Measurements from ENCODE around the gene GAST.

Gene GAST

DNA sequence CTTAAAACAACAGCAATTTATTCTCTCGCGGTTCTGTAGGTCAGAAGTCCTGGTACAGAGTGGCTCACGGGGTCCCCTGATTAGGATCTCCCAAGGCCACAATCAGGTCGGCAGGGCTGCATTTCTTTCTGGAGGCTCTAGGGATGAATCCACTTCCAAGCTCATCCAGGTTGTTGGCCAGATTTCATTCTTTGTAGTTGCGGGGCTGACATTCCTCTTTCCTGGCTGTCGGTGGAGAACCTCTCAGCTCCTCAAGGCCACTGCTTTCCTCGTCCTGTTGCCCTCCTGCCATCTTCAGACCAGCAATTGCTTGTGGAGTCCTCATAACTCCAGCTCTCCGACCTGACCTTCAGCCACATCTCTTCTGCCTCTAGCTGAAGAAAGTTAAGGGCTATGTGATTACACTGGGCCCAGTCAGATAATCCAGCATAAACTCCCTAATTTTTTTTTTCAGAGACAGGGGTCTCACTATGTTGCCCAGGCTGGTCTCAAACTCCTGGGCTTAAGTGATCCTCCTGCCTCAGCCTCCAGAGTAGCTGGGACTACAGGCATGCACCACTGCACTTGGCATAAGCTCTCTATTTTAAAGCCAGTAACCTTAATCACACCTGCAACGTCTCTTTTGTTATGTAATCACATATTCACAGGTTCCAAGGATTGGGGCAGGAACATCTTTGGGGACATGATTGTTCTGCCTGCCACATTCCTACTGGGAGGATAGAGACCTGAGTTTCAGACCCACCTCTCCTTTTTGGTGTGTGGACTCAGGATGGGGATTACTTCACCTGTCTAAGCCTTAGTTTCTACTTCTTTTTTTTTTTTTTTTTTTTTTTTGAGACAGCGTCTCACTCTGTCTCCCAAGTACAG lies 4.1 kb upstream of the GAST start:
- FAIRE-seq (no peak), DNase-seq (ENCODE audit: low spot score) (no peak)

DNA sequence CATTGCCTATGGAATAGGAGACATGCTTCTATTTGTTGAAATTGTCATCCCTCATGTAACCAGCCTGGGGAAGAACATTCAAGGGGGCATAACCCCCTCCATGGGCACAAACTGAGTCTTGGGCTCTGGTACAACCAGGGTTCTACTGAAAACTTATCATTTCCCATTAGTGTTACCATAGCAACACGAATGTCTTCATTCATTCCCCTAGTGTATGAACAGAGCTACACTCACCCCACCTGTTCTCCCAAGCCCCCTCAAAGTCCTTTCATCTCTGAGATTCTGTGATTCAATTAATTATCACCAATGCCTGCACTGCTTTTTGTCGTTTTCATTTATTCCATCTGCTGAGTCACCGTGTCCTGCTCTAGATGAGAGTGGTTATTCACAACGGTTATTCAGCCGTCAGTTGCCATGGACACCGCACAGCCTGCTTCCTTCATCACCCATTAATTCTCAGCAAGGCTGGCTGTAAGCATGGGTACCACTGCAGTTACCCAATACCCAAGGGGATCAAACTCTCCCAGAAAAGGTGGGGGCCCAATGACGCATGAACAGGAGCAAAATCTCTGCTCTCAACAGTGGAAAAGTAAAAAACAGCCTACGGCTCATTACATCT lies 1.6 kb upstream of the GAST start:
- DNase-seq (ENCODE audit: low spot score) = peak; percentile 63

DNA sequence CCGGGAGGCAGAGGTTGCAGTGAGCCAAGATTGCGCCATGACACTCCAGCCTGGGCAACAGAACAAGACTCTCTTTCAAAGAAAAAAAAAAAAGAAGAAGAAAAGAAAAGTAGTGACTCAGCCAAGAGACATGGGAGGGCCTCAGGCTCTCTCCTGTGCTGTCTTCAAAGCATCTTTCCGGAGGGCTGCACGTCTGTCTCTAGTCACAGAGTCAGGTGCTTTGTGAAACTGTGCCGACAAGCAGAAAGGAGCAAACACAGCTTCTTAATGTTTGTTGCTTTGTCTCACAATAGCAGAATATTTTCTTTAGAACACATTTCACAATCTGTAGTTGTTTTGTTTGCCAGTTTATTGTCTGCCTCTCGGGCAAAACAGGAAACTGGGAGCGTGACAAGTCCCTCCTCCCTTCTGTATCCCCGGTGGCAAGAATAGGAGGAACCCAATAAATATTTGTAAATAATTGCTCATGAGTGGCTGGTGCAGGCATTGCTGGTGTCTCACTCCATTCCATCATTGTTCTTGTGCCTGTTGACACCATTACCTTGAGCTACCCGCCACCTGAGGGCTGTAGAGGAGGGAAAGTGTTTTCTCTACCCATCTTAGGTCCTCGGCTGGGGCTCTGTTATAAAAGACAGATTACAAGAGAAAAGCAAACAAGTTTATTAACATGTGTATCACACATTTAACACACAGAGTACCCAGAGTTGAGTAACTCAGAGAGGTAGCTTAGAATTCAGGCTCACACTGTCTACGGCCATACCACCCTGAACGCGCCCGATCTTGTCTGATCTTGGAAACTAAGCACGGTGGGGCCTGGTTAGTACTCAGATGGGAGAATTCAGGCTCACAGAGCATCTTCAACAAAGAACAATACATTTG lies 5.5 kb downstream of the GAST start:
- DNase-seq (ENCODE audit: low spot score) = no peak
- FAIRE-seq = no peak

More for the DNA sequence above, 1.6 kb upstream of the GAST start:
- FAIRE-seq = no peak

DNA sequence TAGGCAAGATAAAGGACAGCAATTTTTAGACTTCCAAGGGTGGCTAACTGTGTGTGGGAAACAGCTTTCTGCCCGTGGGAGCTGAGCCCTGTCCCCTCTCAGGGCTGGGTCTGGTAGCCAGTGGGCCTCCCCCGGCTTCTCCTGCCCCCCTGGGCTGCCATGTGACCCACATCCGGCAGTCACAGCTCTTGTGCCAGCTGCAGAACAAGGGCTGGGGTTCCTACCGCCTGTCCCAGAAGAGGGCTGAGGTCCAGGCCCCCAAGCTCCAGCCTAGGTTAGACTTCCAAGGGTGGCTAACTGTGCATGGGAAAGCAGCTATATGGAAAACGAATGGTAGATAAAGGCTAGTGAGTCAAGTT lies 6.1 kb downstream of the GAST start:
- DNase-seq (ENCODE audit: low spot score) (no peak), FAIRE-seq (no peak)

DNA sequence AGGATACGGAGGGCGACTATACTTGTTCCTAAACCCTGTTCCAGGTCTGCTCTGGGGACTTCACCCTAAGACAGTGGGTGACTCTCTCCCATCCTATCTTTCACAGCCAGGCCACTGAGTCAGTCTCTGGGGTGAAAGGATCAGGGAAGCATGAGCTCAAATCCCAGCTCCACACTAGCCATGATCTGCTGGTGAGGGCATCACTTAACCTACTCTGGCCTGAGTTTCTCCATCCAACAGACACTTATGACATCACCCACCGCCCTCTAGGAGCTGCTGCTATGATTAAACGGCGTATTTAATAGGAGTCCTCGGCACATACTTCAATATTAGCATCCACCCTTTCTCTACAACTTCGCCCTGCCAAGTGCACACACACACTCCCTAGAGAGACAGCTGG lies 10.1 kb downstream of the GAST start:
- DNase-seq (ENCODE audit: low spot score) = no peak
- no peak for FAIRE-seq

DNA sequence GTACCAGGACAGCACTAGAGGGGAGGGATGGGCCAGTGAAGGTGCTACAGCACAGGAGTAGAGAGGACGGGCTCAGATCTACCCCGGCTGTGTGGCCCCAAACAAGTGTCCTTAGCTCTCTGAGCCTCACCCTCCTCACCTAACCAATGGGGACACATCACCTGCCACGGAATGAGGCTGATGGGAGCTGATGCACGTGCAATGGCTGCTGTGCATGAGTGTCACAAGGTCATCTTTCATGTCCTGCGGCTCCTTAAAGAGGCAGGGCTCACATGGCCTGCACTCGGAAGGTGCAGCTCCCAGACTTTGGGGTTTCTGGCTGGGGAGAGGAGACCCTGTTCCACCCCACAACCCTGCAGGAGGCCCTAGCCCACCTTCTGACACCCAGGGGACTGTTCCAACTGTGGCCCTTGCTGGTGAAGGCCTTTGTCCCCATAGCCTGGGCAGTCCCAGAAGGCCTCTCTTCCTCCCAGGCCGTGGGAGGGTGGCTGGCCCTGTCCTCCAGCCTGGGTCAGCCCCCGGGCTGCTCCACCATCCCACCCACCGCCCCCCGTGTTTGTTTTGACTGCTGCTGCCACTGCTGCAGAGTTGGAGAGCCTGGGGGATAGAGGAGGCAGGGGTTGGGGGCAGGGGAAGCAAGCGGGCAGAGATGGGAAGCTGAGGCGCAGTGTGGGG lies 11.8 kb downstream of the GAST start:
- DNase-seq (ENCODE audit: low spot score) (no peak), FAIRE-seq (no peak)

DNA sequence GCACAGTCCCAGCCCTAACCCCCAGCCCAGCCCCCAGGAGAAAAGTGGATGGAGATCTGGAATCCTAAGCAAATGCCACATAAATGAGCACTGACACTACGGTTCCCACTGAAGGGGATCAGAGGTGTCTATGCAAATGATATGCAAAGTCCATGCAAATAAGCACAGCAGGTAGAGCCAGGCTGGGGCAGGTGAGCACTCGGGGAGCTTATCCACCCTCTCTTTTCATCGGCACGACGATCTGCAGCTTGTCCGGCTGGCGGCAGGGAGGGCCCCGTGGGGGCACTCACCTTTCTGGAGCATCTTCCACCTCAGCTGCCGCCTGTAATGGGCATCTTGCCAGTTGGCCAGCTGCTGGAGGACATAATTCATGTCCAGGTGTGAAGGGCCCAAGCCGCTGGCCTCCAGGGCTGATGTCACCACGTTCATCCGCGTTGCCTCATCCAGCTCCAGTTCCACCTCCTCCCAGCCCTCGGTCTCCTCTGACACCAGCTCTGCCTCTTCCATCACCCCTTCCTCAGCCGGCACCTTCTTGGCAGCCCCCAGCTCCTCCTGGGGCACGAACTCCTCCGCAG lies 12.4 kb downstream of the GAST start:
- FAIRE-seq (no peak), DNase-seq (ENCODE audit: low spot score) (no peak)

DNA sequence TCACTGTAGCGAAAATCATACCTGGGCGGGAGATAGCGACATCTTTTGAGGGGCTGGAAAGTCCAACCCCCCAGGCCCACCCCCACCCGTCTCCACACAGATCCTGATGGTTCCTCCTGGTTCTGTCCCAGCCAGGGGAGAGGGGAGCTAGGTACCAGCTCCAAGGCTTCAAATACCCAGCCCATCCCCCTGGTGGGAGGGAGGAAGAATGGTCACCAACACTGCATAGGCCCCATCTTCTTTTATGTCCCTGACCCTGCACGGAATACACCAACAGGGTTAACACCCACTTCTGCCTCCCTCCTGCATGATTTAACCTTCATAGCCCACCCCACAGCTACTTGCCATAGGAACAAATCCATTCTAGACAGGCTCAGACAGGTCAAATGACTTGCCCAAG lies 13.0 kb downstream of the GAST start:
- DNase-seq (ENCODE audit: low spot score) = no peak

DNA sequence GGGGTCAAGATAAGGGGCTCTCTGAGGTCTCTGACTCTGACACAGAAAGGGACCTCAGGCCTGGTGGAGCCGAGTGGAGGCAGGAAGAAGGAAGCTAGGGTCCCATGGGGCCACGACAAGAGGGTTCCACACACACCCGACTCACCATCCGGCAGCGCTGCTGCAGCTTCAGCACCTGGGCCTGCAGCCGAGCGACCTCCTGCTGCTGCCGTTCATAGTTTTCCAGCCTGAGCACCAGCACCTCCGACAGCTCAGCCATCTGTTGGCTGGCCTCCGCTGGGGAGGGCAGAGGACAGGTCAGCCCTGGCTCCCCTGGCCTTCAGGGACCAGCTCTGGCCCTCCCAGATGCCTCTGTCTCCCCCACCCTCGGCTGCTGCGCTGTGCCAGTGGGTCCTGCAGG lies 15.9 kb downstream of the GAST start:
- FAIRE-seq (no peak), DNase-seq (ENCODE audit: low spot score) (no peak)

More for the DNA sequence above, 13.0 kb downstream of the GAST start:
- no peak for FAIRE-seq

DNA sequence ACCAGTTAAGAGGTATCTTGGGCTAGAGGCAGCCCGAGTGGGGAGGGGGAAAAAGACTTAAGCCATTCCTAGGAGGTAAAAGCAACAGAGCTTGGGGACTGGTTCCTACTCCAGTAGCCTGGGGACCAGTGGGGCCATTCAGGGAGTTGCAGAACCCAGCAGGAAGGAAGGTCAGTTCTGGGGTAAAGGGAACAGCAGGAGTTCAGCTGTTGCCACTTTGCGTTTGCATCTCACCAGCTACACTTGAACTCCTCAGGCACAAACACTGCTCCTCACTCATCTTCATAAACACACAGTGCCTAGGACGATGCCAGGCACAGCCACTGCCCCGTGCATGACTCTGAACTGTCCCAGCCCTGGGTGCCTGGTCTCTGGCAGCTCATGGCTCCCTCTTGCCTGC lies 18.3 kb downstream of the GAST start:
- DNase-seq (ENCODE audit: low spot score) (no peak), FAIRE-seq (no peak)

DNA sequence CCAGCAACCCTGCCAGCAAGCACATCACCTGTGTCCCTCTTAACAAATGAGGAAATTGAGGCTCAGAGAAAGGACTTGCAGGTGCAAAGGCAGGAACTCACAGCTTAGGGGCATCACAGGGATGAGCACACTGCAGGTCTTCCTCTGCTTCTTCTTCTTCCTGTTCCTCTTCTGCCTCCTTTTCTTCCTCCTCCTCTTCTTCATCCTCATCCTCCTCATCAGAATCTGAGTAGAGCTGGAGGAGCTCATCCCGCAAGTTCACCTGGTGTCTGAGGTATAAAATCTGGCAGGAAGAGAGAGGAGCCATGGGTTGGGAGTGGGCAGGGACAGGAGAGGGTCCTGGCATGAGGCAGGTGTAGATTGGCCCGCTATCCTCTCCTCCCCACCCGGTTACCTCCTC lies 19.7 kb downstream of the GAST start:
- DNase-seq (ENCODE audit: low spot score) (no peak), FAIRE-seq (no peak)

DNA sequence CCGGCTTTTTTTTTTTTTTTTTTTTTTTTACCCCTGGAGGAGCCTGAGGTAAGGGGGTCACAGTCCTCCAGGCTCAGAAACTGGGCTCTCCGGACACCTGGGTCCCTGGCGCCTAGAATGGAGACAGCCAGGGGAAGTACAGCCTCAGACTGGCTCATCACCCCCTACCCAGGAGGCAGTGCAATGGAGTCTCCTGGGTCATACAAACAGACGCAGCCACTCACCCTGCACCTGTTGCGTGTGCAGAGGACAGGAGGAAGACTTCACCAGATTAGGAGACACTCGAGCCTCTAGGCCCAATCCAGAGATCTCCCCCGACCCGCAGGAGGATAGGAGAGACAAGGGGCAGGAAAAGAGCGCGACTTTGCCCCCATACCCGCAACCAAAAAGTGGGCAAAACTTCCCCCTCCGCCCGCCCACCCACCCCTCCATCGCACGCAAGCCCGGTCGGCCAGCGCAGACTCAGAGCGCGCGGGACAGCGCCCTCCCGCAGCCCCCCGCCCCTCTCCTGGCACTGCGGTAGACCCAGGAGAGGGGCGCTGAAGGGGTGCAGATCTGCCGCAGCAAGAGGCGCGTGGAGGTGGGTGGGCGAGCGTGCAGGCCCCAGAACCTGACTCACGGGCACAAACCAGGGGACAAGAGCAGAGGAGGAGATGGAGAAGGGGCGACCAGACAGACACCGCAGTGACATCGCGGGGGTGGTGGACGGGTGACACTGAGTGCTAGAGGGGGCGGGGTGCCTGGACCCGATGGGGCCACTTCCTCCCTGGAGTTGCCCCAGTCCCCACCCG lies 21.4 kb downstream of the GAST start:
- no peak for FAIRE-seq
- DNase-seq (ENCODE audit: low spot score) = no peak

DNA sequence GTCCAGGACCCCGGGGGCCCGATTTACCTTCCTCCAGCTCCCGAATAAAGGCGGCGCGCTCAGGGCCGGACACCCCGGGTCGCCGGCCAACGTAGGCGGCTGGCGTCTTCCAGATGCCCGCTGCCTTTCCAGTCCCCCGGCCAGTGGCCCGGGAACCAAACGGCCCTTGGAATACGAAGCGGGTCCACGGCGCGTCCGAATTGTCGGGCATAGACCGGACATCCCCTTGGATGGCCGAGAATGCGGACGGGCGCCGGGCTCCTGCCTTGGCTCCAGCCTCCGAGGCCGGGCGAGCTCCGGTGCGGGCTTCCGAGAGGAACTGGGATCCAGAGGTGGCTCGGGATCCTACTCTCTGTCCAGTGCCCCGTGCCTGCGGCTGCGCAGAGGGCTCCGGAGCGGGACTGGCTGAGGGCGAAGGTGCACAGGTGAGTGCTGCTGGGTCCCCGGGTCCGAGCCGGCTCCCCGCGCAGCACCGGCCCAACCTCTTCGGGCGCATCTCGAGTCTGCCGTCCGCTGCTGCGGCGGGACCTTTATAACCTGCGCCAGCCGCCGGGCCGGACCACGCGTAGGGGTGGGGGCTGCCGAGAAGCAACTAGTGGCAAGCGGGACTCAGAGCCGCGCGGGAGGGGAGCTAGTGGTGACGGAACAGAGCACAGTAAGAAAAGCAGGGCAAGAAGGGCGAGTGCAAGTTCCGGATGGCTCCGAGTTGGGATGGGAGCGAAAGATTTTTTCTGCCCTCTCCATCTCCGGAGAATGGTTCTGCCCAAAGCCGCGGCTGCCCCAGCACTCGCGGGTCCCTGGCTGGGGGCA lies 22.2 kb downstream of the GAST start, which contains the start of gene HAP1:
HAP1 (minus strand) TSS at position 505 of the 810 bp plus-strand sequence; CDS start at position 496, 9 bp downstream.
- DNase-seq (ENCODE audit: low spot score) (no peak), FAIRE-seq (no peak)

DNA sequence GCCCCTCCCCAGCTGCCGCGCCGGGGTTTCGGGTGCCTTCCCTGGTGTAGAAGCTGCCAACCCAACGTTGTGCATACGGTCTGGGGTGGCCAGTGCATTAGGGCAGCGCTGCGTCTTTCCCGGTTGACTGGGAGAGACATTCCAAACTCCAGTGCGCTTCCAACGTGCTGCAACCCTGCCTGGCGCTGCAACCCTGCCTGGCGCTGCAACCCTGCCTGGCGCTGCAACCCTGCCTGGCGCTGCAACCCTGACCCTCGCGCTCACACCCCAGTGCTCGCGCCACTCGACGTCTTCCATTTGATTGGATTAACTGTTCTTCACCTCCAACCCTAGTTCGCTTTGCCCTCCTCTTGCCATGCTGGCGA lies 22.8 kb downstream of the GAST start:
- no peak for FAIRE-seq
- no peak for DNase-seq (ENCODE audit: low spot score)

DNA sequence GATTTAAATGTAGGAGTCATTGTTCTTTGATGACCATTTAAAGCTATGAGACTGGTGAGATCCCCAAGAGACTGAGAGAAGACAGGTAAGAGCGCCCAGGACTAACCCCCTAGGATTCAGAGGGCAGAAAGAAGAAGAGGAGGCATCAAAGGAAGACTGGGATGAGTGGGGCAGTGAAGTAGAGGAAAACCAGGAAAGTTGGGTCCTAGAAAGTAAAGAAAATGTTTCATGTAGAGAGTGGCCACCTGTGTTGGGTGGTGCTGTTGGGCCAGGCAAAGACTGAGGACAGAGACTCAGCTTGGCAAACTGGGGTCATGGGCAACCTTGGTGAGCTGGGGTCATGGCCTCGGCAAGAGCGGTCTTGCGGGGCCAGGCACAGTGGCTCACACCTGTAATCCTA lies 23.6 kb downstream of the GAST start:
- DNase-seq (ENCODE audit: low spot score) = no peak
- no peak for FAIRE-seq

DNA sequence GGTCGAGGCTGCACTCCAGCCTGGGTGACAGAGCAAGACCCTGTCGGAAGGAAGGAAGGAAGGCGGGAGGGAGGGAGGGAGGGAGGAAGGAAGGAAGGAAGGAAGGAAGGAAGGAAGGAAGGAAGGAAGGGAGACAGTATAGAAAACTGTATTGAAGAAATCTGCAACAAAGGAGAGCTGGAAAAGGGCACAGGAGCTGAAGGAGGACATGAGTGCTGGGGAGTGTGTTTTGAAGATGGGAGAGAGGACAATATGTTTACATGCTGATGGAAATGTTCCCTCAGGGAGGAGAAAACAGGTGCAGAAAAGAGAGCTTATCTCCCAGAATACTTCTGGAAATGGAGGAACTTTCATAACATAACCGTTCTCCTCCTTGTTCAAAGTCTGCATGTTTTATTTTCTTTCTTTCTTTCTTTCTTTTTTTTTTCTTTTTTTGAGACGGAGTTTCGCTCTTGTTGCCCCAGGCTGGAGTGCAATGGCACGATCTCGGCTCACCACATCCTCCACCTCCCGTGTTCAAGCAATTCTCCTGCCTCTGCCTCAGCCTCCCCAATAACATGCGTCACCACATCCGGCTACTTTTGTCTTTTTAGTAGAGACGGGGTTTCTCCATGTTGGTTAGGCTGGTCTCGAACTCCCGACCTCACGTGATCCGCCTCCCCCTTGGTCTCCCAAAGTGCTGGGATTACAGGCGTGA lies 25.0 kb downstream of the GAST start:
- FAIRE-seq = no peak
- no peak for DNase-seq (ENCODE audit: low spot score)

DNA sequence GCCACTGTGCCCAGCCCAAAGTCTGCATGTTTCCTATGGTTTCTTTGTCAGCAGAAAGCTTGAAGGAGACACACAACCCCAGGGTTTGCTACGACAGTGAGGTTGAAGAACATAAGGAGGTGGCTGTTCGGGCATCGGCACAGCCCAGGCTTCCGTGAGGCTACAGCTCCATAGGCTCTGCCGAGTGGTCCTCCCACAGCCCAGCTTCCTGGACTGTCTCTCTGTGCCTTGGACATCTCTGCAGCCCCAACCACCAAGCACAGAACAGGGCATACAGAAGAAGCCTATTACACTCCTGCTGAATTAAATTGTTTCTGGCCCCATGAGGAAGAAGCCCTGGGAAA lies 25.5 kb downstream of the GAST start:
- DNase-seq (ENCODE audit: low spot score) (no peak), FAIRE-seq (no peak)

DNA sequence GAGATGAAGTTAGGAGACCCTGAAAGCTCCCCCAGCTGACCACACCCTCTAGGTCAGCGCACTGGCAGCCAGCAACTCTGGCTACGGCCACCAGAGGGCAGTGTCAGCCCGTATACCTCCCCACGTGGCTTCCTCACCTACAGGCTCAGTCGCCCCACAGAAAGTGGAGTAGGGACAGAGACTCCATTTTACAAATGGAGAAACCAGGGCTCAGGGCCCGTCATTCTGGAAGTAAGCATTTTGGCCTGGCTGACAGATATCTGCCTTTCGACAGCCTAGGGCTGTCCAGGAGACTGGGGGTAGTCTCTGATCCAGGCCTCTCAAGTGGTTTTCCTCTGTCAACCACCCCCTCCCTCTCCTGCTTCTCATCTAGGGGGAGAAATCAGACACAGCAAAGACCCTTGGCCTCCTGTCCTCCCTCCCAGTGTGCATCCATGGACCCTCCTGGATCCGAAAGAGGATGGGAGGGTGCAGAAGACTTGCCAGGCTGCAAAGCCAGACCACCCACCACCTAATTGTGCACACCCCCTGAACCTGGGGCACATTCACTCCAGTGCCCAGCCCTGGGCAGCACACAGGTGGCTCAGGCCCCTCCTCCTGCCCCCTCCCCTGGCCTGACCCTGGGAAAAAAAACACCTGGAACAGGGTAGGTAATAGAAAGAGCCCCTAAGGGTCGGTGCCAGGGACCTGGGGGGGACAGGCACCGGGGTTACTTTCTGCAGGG lies 26.1 kb downstream of the GAST start:
- FAIRE-seq = no peak
- peak; percentile 61 for DNase-seq (ENCODE audit: low spot score)

DNA sequence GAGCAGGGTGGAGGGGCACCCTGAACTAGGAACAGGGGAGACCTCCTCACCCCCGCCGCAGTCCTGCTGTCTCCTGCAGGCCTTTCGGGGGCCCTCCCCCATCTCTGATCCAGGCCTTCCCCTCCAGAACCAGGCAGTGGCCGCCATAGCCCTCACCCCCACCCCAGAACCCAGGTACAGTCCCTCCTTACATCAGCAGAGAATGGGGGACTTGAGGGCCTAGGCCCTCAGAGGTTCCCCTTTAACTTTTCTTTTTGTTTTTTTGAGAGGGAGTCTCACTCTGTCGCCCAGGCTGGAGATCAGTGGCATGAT lies 26.6 kb downstream of the GAST start:
- FAIRE-seq (no peak), DNase-seq (ENCODE audit: low spot score) (no peak)
